Ishikawa (cell line): ENCODE results near the gene RGS6.

Experiments used
- CEBPB ChIP-seq: IDR thresholded peaks from 2 replicates; pipeline ENCODE4 v1.6.1; 2012
- CREB1 ChIP-seq: IDR thresholded peaks from 2 replicates; pipeline ENCODE4 v1.6.1; 2012; ENCODE audit warnings: low read depth
- EGR1 ChIP-seq: IDR thresholded peaks from 2 replicates; pipeline ENCODE4 v1.6.1; 2012
- EP300 ChIP-seq: IDR thresholded peaks from 2 replicates; pipeline ENCODE4 v1.6.1; 2012; ENCODE audit warnings: borderline replicate concordance
- FOXM1 ChIP-seq: IDR thresholded peaks from 2 replicates; pipeline ENCODE4 v1.6.1; 2012; ENCODE audit warnings: low read depth, borderline replicate concordance
- NFIC ChIP-seq: IDR thresholded peaks from 2 replicates; pipeline ENCODE4 v1.6.1; 2012
- RAD21 ChIP-seq: IDR thresholded peaks from 2 replicates; pipeline ENCODE4 v1.6.1; 2012; ENCODE audit warnings: low read depth
- TAF1 ChIP-seq: IDR thresholded peaks from 2 replicates; pipeline ENCODE4 v1.6.1; 2012; ENCODE audit warnings: low read depth, mild to moderate bottlenecking
- TCF12 ChIP-seq: IDR thresholded peaks from 2 replicates; pipeline ENCODE4 v1.6.1; 2012; ENCODE audit warnings: low read depth
- TEAD4 ChIP-seq: IDR thresholded peaks from 2 replicates; pipeline ENCODE4 v1.6.1; 2012
- USF1 ChIP-seq: IDR thresholded peaks from 2 replicates; pipeline ENCODE4 v1.6.1; 2012
- YY1 ChIP-seq: IDR thresholded peaks from 2 replicates; pipeline ENCODE4 v1.6.1; 2012; ENCODE audit warnings: low read depth
- ZBTB7A ChIP-seq: IDR thresholded peaks from 2 replicates; pipeline ENCODE4 v1.6.1; 2012; ENCODE audit warnings: low read depth
- TF ChIP-seq, protein P1 (sequence below): IDR thresholded peaks from 2 replicates; pipeline ENCODE4 v1.6.1; 2012
- TF ChIP-seq, protein P2 (sequence below): IDR thresholded peaks from 2 replicates; pipeline ENCODE4 v1.6.1; 2012; ENCODE audit warnings: low read depth, mild to moderate bottlenecking

The RGS6 gene

GRCh38 chr14:72567226-72567625 lies 635.0 kb downstream of the RGS6 start:
- TF ChIP-seq NFIC (no peak), EGR1 (no peak), FOXM1 (no peak), YY1 (no peak), CREB1 (no peak), USF1 (no peak), TEAD4 (no peak), TAF1 (no peak), RAD21 (no peak), CEBPB (no peak), ZBTB7A (no peak), EP300 (no peak), TCF12 (no peak)
- TF ChIP-seq, protein P1, sequence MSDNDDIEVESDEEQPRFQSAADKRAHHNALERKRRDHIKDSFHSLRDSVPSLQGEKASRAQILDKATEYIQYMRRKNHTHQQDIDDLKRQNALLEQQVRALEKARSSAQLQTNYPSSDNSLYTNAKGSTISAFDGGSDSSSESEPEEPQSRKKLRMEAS = no peak
- TF ChIP-seq, protein P2, sequence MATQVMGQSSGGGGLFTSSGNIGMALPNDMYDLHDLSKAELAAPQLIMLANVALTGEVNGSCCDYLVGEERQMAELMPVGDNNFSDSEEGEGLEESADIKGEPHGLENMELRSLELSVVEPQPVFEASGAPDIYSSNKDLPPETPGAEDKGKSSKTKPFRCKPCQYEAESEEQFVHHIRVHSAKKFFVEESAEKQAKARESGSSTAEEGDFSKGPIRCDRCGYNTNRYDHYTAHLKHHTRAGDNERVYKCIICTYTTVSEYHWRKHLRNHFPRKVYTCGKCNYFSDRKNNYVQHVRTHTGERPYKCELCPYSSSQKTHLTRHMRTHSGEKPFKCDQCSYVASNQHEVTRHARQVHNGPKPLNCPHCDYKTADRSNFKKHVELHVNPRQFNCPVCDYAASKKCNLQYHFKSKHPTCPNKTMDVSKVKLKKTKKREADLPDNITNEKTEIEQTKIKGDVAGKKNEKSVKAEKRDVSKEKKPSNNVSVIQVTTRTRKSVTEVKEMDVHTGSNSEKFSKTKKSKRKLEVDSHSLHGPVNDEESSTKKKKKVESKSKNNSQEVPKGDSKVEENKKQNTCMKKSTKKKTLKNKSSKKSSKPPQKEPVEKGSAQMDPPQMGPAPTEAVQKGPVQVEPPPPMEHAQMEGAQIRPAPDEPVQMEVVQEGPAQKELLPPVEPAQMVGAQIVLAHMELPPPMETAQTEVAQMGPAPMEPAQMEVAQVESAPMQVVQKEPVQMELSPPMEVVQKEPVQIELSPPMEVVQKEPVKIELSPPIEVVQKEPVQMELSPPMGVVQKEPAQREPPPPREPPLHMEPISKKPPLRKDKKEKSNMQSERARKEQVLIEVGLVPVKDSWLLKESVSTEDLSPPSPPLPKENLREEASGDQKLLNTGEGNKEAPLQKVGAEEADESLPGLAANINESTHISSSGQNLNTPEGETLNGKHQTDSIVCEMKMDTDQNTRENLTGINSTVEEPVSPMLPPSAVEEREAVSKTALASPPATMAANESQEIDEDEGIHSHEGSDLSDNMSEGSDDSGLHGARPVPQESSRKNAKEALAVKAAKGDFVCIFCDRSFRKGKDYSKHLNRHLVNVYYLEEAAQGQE = no peak

GRCh38 chr14:72568296-72568992 lies 636.2 kb downstream of the RGS6 start:
- TF ChIP-seq YY1 (no peak), TCF12 (no peak), EGR1 (no peak), CEBPB (no peak), TAF1 (no peak), FOXM1 (no peak), RAD21 (no peak), ZBTB7A (no peak), EP300 (no peak), NFIC (no peak), TEAD4 (no peak), CREB1 (no peak), USF1 (no peak)
- TF ChIP-seq, protein P2 = no peak
- TF ChIP-seq, protein P1 = no peak

DNA sequence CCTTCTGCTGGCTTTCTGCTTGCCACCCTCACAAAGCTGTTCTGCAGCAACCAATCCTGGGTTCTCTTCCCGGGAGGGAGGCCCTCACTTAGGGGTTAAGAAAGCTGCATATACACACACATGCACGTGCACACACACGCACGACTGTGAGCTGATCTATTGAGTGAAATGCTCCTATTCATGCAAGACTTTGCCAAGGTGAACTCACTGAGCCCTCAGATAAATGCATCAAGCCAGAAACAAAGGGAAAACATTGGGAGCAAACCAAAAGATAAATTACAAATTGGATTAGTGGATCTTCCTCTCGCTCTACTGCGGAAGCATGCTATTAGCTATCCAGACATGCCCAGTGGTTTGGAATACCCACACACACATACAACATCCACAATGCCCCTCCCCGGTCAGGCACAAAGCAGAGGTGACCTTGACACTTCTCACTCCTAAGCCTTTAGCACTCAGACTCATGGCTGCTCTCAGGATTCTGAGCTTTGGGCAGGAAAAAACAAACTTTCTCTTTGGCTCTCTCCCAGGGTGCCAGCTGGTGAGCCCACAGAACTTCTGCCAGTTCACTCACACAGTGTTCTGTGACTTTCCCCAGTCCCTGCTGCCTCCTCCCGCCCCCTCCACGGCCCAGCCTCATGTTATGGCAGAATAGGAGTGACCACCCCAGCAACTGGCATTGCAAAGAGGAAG lies 641.6 kb downstream of the RGS6 start:
- TF ChIP-seq, protein P1 = no peak
- TF ChIP-seq RAD21 = no peak
- TF ChIP-seq YY1 = no peak
- TF ChIP-seq EGR1 = no peak
- TF ChIP-seq CREB1 = no peak
- TF ChIP-seq EP300 = no peak

GRCh38 chr14:72574715-72575114 lies 642.5 kb downstream of the RGS6 start:
- TF ChIP-seq TCF12 (no peak), EGR1 (no peak), CEBPB (no peak), TEAD4 (no peak), ZBTB7A (no peak), USF1 (no peak), NFIC (no peak), CREB1 (no peak), EP300 (no peak)

GRCh38 chr14:72576258-72576657 lies 644.0 kb downstream of the RGS6 start:
- TF ChIP-seq TEAD4 (no peak), CEBPB (0 out of 2 replicates have a peak, but pooled peaks have one; percentile 15), YY1 (no peak), FOXM1 (no peak), EGR1 (no peak), ZBTB7A (no peak)
